Smooth muscle cell of the pulmonary artery (primary cell): Measurements from ENCODE around the gene TCAIM. TPM values are rescaled to one million over a fixed set of nuclear protein-coding genes. Genes with fewer than 3 reads are reported as not detected.

ENCODE experiments used
- total RNA-seq: library from RNA; depleted of rRNA; stranded (reverse); fragments of >200 nt; gene quantifications from 2 replicates; pipeline ENCODE4 v1.2.3, GENCODE V29; 2014

The TCAIM gene
- total RNA-seq: 25.6 and 27.2 TPM in 2 replicates

GRCh38 chr3:44338010-44338827 lies at the start of gene TCAIM:
TSS of gene TCAIM (plus strand) at chr3:44338766. CDS start at chr3:44354783, 16,017 bp downstream.

Other genes with a start within 250 kb of the TCAIM start
- not detected in 2 replicates for gene TOPAZ1, start 96.9 kb upstream of the TCAIM start, total RNA-seq
- gene ZNF445, start 138.9 kb downstream of the TCAIM start, total RNA-seq: 11.1 and 11.7 TPM in 2 replicates
- 4.8 and 5.5 TPM in 2 replicates for gene ZKSCAN7, start 216.4 kb downstream of the TCAIM start, total RNA-seq
- 1.8 and 2.2 TPM in 2 replicates for gene ZNF660, start 246.2 kb downstream of the TCAIM start, total RNA-seq